ENCODE data around the gene LMTK2.

The LMTK2 gene

GRCh38 chr7:98242342-98242741 lies 135.7 kb downstream of the LMTK2 start:
- Histone ChIP-seq H3K4me3 (ENCODE audit: low read length, poor library complexity, severe bottlenecking) (no peak overlapping the region), H3K36me3 (ENCODE audit: insufficient read depth, low read length) (peaks cover 4% of the 10 kb centered on the region; the same call in 1 of the 2 replicates), H3K9me2 (replicated peaks; ENCODE audit: low read depth, low read length) (no peaks in the 10 kb centered on the region), H2AFZ (ENCODE audit: low read length) (no peak overlapping the region), H3K27me3 (ENCODE audit: insufficient read depth, low read length, poor library complexity, severe bottlenecking) (no peaks in the 10 kb centered on the region), H3F3A (ENCODE audit: low read depth) (no peaks in the 10 kb centered on the region), H4K20me1 (ENCODE audit: insufficient read depth, low read length, poor library complexity, severe bottlenecking) (no peaks in the 10 kb centered on the region), H3K79me2 (ENCODE audit: insufficient read depth, low read length) (no peaks in the 10 kb centered on the region), H3K9me3 (ENCODE audit: insufficient read depth, low read depth, low read length) (no peaks in the 10 kb centered on the region), H3K4me1 (ENCODE audit: insufficient read depth, low read length, poor library complexity, severe bottlenecking) (no peaks in the 10 kb centered on the region), H3K9ac (ENCODE audit: low read depth, low read length, poor library complexity, severe bottlenecking) (no peak overlapping the region), H3K4me2 (ENCODE audit: low read depth, low read length, poor library complexity, severe bottlenecking) (no peak overlapping the region)
- TF ChIP-seq CTCF (conservative IDR thresholded peaks at IDR 0.05; ENCODE audit: low read length): no peak
- no peak for TF ChIP-seq EZH2phosphoT487 (IDR thresholded peaks at IDR 0.05; ENCODE audit: borderline replicate concordance)

GRCh38 chr7:98242934-98243333 lies 136.3 kb downstream of the LMTK2 start:
- Histone ChIP-seq H3K27me3 (ENCODE audit: insufficient read depth, low read length, poor library complexity, severe bottlenecking) (no peaks in the 10 kb centered on the region), H3K9ac (ENCODE audit: low read depth, low read length, poor library complexity, severe bottlenecking) (no peak overlapping the region), H3K4me1 (ENCODE audit: insufficient read depth, low read length, poor library complexity, severe bottlenecking) (no peaks in the 10 kb centered on the region), H3K79me2 (ENCODE audit: insufficient read depth, low read length) (no peaks in the 10 kb centered on the region), H3K9me2 (replicated peaks; ENCODE audit: low read depth, low read length) (no peaks in the 10 kb centered on the region), H3F3A (ENCODE audit: low read depth) (no peaks in the 10 kb centered on the region), H3K36me3 (ENCODE audit: insufficient read depth, low read length) (peaks cover 4% of the 10 kb centered on the region; the same call in 1 of the 2 replicates), H3K9me3 (ENCODE audit: insufficient read depth, low read depth, low read length) (no peaks in the 10 kb centered on the region), H3K4me2 (ENCODE audit: low read depth, low read length, poor library complexity, severe bottlenecking) (no peak overlapping the region), H2AFZ (ENCODE audit: low read length) (no peak overlapping the region), H4K20me1 (ENCODE audit: insufficient read depth, low read length, poor library complexity, severe bottlenecking) (no peaks in the 10 kb centered on the region), H3K4me3 (ENCODE audit: low read length, poor library complexity, severe bottlenecking) (no peak overlapping the region)
- no peak for TF ChIP-seq EZH2phosphoT487 (IDR thresholded peaks at IDR 0.05; ENCODE audit: borderline replicate concordance)
- TF ChIP-seq CTCF (conservative IDR thresholded peaks at IDR 0.05; ENCODE audit: low read length): no peak

- Histone ChIP-seq H3K36me3 (ENCODE audit: insufficient read depth, low read length) (no peaks in the 10 kb centered on the region; the same call in 1 of the 2 replicates), H3K79me2 (ENCODE audit: insufficient read depth, low read length) (peaks cover 3% of the 10 kb centered on the region; the same call in 1 of the 2 replicates), H3K27me3 (ENCODE audit: insufficient read depth, low read length, poor library complexity, severe bottlenecking) (no peaks in the 10 kb centered on the region), H3K9me2 (replicated peaks; ENCODE audit: low read depth, low read length) (no peaks in the 10 kb centered on the region), H2AFZ (ENCODE audit: low read length) (no peak overlapping the region), H3F3A (ENCODE audit: low read depth) (no peaks in the 10 kb centered on the region), H3K4me2 (ENCODE audit: low read depth, low read length, poor library complexity, severe bottlenecking) (no peak overlapping the region), H3K9me3 (ENCODE audit: insufficient read depth, low read depth, low read length) (no peaks in the 10 kb centered on the region), H3K4me3 (ENCODE audit: low read length, poor library complexity, severe bottlenecking) (no peak overlapping the region), H4K20me1 (ENCODE audit: insufficient read depth, low read length, poor library complexity, severe bottlenecking) (no peaks in the 10 kb centered on the region), H3K4me1 (ENCODE audit: insufficient read depth, low read length, poor library complexity, severe bottlenecking) (peaks cover 6% of the 10 kb centered on the region), H3K9ac (ENCODE audit: low read depth, low read length, poor library complexity, severe bottlenecking) (no peak overlapping the region)
- TF ChIP-seq CTCF (conservative IDR thresholded peaks at IDR 0.05; ENCODE audit: low read length) (no peak), EZH2phosphoT487 (IDR thresholded peaks at IDR 0.05; ENCODE audit: borderline replicate concordance) (no peak)
Measured at GRCh38 chr7:98244871-98245270, 138.2 kb downstream of the LMTK2 start.

Measured in Loucy (cell line).